Measurements from ENCODE around the gene GRIN2A. TPM values are rescaled to one million over a fixed set of nuclear protein-coding genes. Genes with fewer than 3 reads are reported as not detected.

GRIN2A gene
- total RNA-seq, 1 donor from 2014 or later = 0.09 TPM

- no peak for TF ChIP-seq CTCF (IDR thresholded peaks at IDR 0.05)
- ATAC-seq (no peak), DNase-seq (no peak)
- H3K27me3 ChIP-seq = no peaks in the 10 kb centered on the region
- no peaks in the 10 kb centered on the region for H3K4me1 ChIP-seq
- no peaks in the 10 kb centered on the region for H3K9me3 ChIP-seq
- no peak overlapping the region for H3K4me3 ChIP-seq
- H3K27ac ChIP-seq = no peak overlapping the region
- no peaks in the 10 kb centered on the region for H3K36me3 ChIP-seq
- intact Hi-C loops (cut with DNase I) = no loop called here
These were observed 440.5 kb downstream of the GRIN2A start for GRCh38 chr16:9741776-9742175.

DNA sequence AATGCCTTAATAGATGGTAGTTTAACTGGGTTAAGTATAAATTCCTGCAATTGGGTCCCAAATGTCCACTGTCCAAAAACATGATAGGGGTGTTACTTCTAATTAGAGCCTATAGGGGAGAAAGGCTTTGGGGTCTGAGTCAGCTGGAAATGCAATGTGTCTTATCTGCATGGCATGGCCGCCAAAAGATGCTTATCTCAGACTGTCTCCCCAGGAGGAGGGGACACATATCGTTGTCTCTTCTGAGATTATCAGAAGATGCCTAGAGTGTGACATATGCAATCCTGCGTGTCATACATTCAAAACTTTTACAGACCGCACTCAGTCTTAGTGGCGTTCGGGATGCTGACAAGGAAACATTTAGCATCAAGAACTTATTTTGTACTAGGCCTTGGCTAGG is 442.9 kb downstream of the GRIN2A start:
- DNase-seq = no peak
- intact Hi-C loops (cut with DNase I) = no loop called here
- Histone ChIP-seq H3K9me3 (no peaks in the 10 kb centered on the region), H3K27ac (no peak overlapping the region), H3K36me3 (no peaks in the 10 kb centered on the region), H3K4me3 (no peak overlapping the region), H3K4me1 (no peaks in the 10 kb centered on the region), H3K27me3 (no peaks in the 10 kb centered on the region)
- TF ChIP-seq CTCF (IDR thresholded peaks at IDR 0.05) = no peak
- ATAC-seq = no peak

GRCh38 chr16:9738690-9739089 is 443.5 kb downstream of the GRIN2A start:
- Histone ChIP-seq H3K36me3 (no peaks in the 10 kb centered on the region), H3K9me3 (no peaks in the 10 kb centered on the region), H3K27me3 (no peaks in the 10 kb centered on the region), H3K4me3 (no peak overlapping the region), H3K27ac (no peak overlapping the region), H3K4me1 (no peaks in the 10 kb centered on the region)
- TF ChIP-seq CTCF (IDR thresholded peaks at IDR 0.05) = no peak
- ATAC-seq (no peak), DNase-seq (no peak)
- intact Hi-C loops (cut with DNase I) = no loop called here

DNA sequence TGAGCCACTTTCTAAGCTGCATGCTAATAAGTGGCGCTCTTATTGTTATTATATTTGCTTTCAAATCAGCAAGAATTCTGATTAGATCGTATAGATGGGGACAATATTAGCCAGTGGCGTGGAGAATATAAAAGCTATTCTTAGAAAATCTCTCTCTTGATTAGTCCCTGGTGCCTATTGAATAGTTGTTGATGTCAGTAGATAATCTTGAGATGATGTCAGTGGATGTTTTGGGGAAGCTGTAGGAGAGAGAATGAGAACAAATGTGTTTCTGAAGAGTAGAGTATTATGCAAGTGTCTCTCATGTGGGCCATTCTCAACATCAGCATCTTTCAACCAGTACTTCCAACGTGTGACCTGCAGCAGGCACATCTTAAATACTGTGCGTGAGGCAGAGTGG is 445.7 kb downstream of the GRIN2A start:
- TF ChIP-seq CTCF (IDR thresholded peaks at IDR 0.05) = no peak
- no peak for DNase-seq
- intact Hi-C loops (cut with DNase I) = no loop called here
- H3K4me3 ChIP-seq = no peak overlapping the region
- H3K27me3 ChIP-seq = no peaks in the 10 kb centered on the region
- H3K4me1 ChIP-seq = no peaks in the 10 kb centered on the region
- H3K27ac ChIP-seq = no peak overlapping the region
- no peak for ATAC-seq
- H3K36me3 ChIP-seq = no peaks in the 10 kb centered on the region
- no peaks in the 10 kb centered on the region for H3K9me3 ChIP-seq

- Histone ChIP-seq H3K27me3 (no peaks in the 10 kb centered on the region), H3K27ac (no peak overlapping the region), H3K36me3 (no peaks in the 10 kb centered on the region), H3K4me3 (no peak overlapping the region), H3K4me1 (no peaks in the 10 kb centered on the region), H3K9me3 (no peaks in the 10 kb centered on the region)
- intact Hi-C loops (cut with DNase I) = no loop called here
- no peak for TF ChIP-seq CTCF (IDR thresholded peaks at IDR 0.05)
- DNase-seq (no peak), ATAC-seq (no peak)
These were observed 459.1 kb downstream of the GRIN2A start for GRCh38 chr16:9723136-9723535.

- H3K4me1 ChIP-seq = no peaks in the 10 kb centered on the region
- no peak for ATAC-seq
- no peak for TF ChIP-seq CTCF (IDR thresholded peaks at IDR 0.05)
- no peaks in the 10 kb centered on the region for H3K36me3 ChIP-seq
- H3K4me3 ChIP-seq = no peak overlapping the region
- H3K9me3 ChIP-seq = no peaks in the 10 kb centered on the region
- DNase-seq = no peak
- no peak overlapping the region for H3K27ac ChIP-seq
- intact Hi-C loops (cut with DNase I) = no loop called here
- no peaks in the 10 kb centered on the region for H3K27me3 ChIP-seq
These were observed 468.3 kb downstream of the GRIN2A start for GRCh38 chr16:9713907-9714306.

Data from upper lobe of right lung (tissue), 1 donor.